H1 (cell line): ENCODE data around the gene CDCP1. TPM values are rescaled to one million over a fixed set of nuclear protein-coding genes. Genes with fewer than 3 reads are reported as not detected.

Experiments
- CTCF ChIA-PET: fragments of 300-600 bp; sonication (Branson Sonifier 250); formaldehyde crosslinking; loops from one replicate; lab custom pipeline; 2021; ENCODE audit not compliant: partially characterized antibody; lab: Charles Lee
- POLR2A ChIA-PET: fragments of 300-600 bp; sonication (Branson Sonifier 250); formaldehyde crosslinking; loops from one replicate; lab custom pipeline; 2021; ENCODE audit warnings: inconsistent platforms; ENCODE audit not compliant: partially characterized antibody; lab: Charles Lee
- DNase-seq, 2 experiments: peaks; one replicate each; pipeline versions ENCODE4 v3.0.0 to v3.0.0-alpha.2; 2010 to 2022; ENCODE audit warnings: low spot score in 2 of 2, low read depth in 1 of 2, mixed read lengths in 1 of 2
- FAIRE-seq: peaks from 2 replicates; lab custom pipeline; 2011; peaks lifted over from hg19 to GRCh38; lab: Jason Lieb, UNC
- H2AFZ ChIP-seq: 2 replicates; pipeline ENCODE4 v1.8.1; 2012; ENCODE audit warnings: low read length, inconsistent platforms
- H2AK5ac ChIP-seq: 2 replicates; pipeline ENCODE4 v1.6.1; 2013; ENCODE audit warnings: low read depth, low read length
- H2BK120ac ChIP-seq: replicated peaks from 2 replicates; pipeline ENCODE3; 2013; ENCODE audit warnings: low read depth, low read length, inconsistent platforms
- H2BK12ac ChIP-seq: 2 replicates; pipeline ENCODE4 v1.6.1; 2013; ENCODE audit warnings: low read depth, low read length
- H2BK15ac ChIP-seq: 2 replicates; pipeline ENCODE4 v1.6.1; 2013; ENCODE audit warnings: low read length
- H2BK20ac ChIP-seq: 2 replicates; pipeline ENCODE4 v1.6.1; 2013; ENCODE audit warnings: low read length
- H2BK5ac ChIP-seq: 2 replicates; pipeline ENCODE4 v1.6.1; 2013; ENCODE audit warnings: low read depth, low read length
- H3K14ac ChIP-seq: 2 replicates; pipeline ENCODE4 v1.6.1; 2013; ENCODE audit warnings: inconsistent platforms; ENCODE audit not compliant: insufficient read length
- H3K18ac ChIP-seq: 2 replicates; pipeline ENCODE4 v1.6.1; 2013; ENCODE audit warnings: low read length; ENCODE audit errors: extremely low read depth
- H3K23ac ChIP-seq: 2 replicates; pipeline ENCODE4 v1.6.1; 2013; ENCODE audit warnings: inconsistent platforms; ENCODE audit not compliant: insufficient read length
- H3K23me2 ChIP-seq: 2 replicates; pipeline ENCODE4 v1.6.1; 2013; ENCODE audit warnings: low read depth, low read length
- H3K27ac ChIP-seq: 2 replicates; pipeline ENCODE4 v1.6.1; 2011; ENCODE audit warnings: low read depth, low read length, inconsistent platforms
- H3K27me3 ChIP-seq, 4 experiments: replicated peaks in 1 of 4; 1 replicate in 1 of 4; 2 replicates in 3 of 4; pipeline versions ENCODE4 v1.6.1 to v1.8.1; 2011 to 2013; ENCODE audit warnings: low read length in 3 of 4, mild to moderate bottlenecking in 3 of 4, inconsistent platforms in 2 of 4, mixed read lengths in 2 of 4, moderate library complexity in 1 of 4; ENCODE audit not compliant: control insufficient read depth in 3 of 4, insufficient read depth in 3 of 4; ENCODE audit errors: extremely low read depth in 1 of 4
- H3K36me3 ChIP-seq, 4 experiments: 2 replicates each; pipeline versions ENCODE4 v1.6.1 to v1.8.1; 2011 to 2013; ENCODE audit warnings: mild to moderate bottlenecking in 4 of 4, low read length in 3 of 4, moderate library complexity in 2 of 4, control low read depth in 1 of 4, inconsistent platforms in 1 of 4; ENCODE audit not compliant: insufficient read depth in 4 of 4, control insufficient read depth in 2 of 4
- H3K4ac ChIP-seq: replicated peaks from 2 replicates; pipeline ENCODE3; 2013; ENCODE audit warnings: low read length, low read depth, mixed read lengths, inconsistent platforms; ENCODE audit not compliant: insufficient read length
- H3K4me1 ChIP-seq, 4 experiments: replicated peaks in 1 of 4; 1 replicate in 1 of 4; 2 replicates in 3 of 4; pipeline versions ENCODE4 v1.6.1 to v1.8.1; 2011 to 2013; ENCODE audit warnings: low read length in 3 of 4, inconsistent platforms in 2 of 4, mixed read lengths in 1 of 4; ENCODE audit not compliant: insufficient read depth in 4 of 4, control insufficient read depth in 3 of 4
- H3K4me2 ChIP-seq, 2 experiments: 2 replicates each; pipeline versions ENCODE4 v1.6.1 to v1.8.1; 2011 to 2013; ENCODE audit warnings: low read depth in 2 of 2, low read length in 2 of 2, control low read depth in 1 of 2, inconsistent platforms in 1 of 2, mild to moderate bottlenecking in 1 of 2; ENCODE audit not compliant: insufficient read depth in 1 of 2
- H3K4me3 ChIP-seq, 4 experiments: fragments of 200-600, 300-600 bp in 1 of 4; sonication (generic), shearing (Covaris generic), sonication (Bioruptor Twin) in 1 of 4; 2 replicates each; pipeline versions ENCODE4 v1.5.1 to v1.8.1; 2011 to 2016; ENCODE audit warnings: low read length in 4 of 4, low read depth in 3 of 4, control low read depth in 2 of 4, inconsistent platforms in 2 of 4, mild to moderate bottlenecking in 2 of 4, mixed read lengths in 1 of 4, moderate library complexity in 1 of 4; ENCODE audit not compliant: insufficient read depth in 2 of 4; ENCODE audit errors: extremely low read depth in 1 of 4
- H3K56ac ChIP-seq: replicated peaks from 2 replicates; pipeline ENCODE3; 2013; ENCODE audit warnings: low read depth, mild to moderate bottlenecking, mixed read lengths, low read length, inconsistent platforms; ENCODE audit not compliant: insufficient read length
- H3K79me1 ChIP-seq: 2 replicates; pipeline ENCODE4 v1.6.1; 2013; ENCODE audit warnings: low read depth, low read length, control low read depth
- H3K79me2 ChIP-seq, 2 experiments: 2 replicates each; pipeline versions ENCODE4 v1.6.1 to v1.8.1; 2012 to 2013; ENCODE audit warnings: low read length in 2 of 2, mild to moderate bottlenecking in 2 of 2, inconsistent platforms in 1 of 2; ENCODE audit not compliant: insufficient read depth in 2 of 2, control insufficient read depth in 1 of 2
- H3K9ac ChIP-seq, 4 experiments: replicated peaks in 1 of 4; 1 replicate in 1 of 4; 2 replicates in 3 of 4; pipeline versions ENCODE4 v1.6.1 to v1.8.1; 2011 to 2013; ENCODE audit warnings: low read depth in 3 of 4, low read length in 3 of 4, control low read depth in 2 of 4, mild to moderate bottlenecking in 2 of 4, moderate library complexity in 2 of 4, inconsistent platforms in 1 of 4; ENCODE audit errors: extremely low read depth in 1 of 4
- H3K9me3 ChIP-seq, 2 experiments: 2 replicates each; pipeline versions ENCODE4 v1.6.1 to v1.8.1; 2012 to 2013; ENCODE audit warnings: mild to moderate bottlenecking in 2 of 2, moderate library complexity in 2 of 2, control low read depth in 1 of 2, inconsistent platforms in 1 of 2, low read depth in 1 of 2, low read length in 1 of 2, mixed read lengths in 1 of 2; ENCODE audit not compliant: insufficient read depth in 2 of 2
- H4K20me1 ChIP-seq, 2 experiments: replicated peaks in 1 of 2; 2 replicates each; pipeline versions ENCODE3 to v1.8.1; 2011 to 2013; ENCODE audit warnings: inconsistent platforms in 2 of 2, low read length in 2 of 2, mild to moderate bottlenecking in 1 of 2; ENCODE audit not compliant: insufficient read depth in 2 of 2, control insufficient read depth in 1 of 2
- H4K5ac ChIP-seq: 2 replicates; pipeline ENCODE4 v1.6.1; 2013; ENCODE audit warnings: low read length, low read depth, mixed read lengths, inconsistent platforms; ENCODE audit not compliant: insufficient read length
- H4K8ac ChIP-seq: 2 replicates; pipeline ENCODE4 v1.8.0; 2013; ENCODE audit warnings: mild to moderate bottlenecking, moderate library complexity, low read length, inconsistent platforms; ENCODE audit not compliant: insufficient read depth; ENCODE audit errors: extremely low read depth
- H4K91ac ChIP-seq: replicated peaks from 2 replicates; pipeline ENCODE3; 2013; ENCODE audit warnings: low read length, mixed read lengths, inconsistent platforms; ENCODE audit not compliant: insufficient read length
- ASH2L ChIP-seq: fragments of 200-600, 300-600 bp; sonication (generic); IDR thresholded peaks from one replicate; pipeline ENCODE4 v1.7.1; 2017; ENCODE audit warnings: low read length
- CBX5 ChIP-seq: fragments of 300-800, 300-1000 bp; sonication (generic); IDR thresholded peaks from 2 replicates; pipeline ENCODE4 v1.7.1; 2016; ENCODE audit warnings: antibody characterized with exemption, low read length, low read depth
- GABPA ChIP-seq: IDR thresholded peaks from 2 replicates; pipeline ENCODE4 v1.6.1; 2011; ENCODE audit warnings: mild to moderate bottlenecking, low read length, moderate library complexity, borderline replicate concordance; ENCODE audit not compliant: insufficient read depth
- HDAC2 ChIP-seq, 2 experiments: fragments of 300-600 bp in 1 of 2; sonication (generic) in 1 of 2; IDR thresholded peaks; 2 replicates each; pipeline ENCODE4 v1.6.1; 2011 to 2012; ENCODE audit warnings: low read depth in 2 of 2, low read length in 2 of 2, mild to moderate bottlenecking in 2 of 2, moderate library complexity in 2 of 2, borderline replicate concordance in 1 of 2, inconsistent platforms in 1 of 2
- JUN ChIP-seq: IDR thresholded peaks from 2 replicates; pipeline ENCODE4 v1.6.1; 2011; ENCODE audit warnings: low read depth, mild to moderate bottlenecking, improper control_type of control experiment, low read length
- KDM1A ChIP-seq: fragments of 200-600, 300-600 bp; sonication (generic); IDR thresholded peaks from 2 replicates; pipeline ENCODE4 v1.7.1; 2016; ENCODE audit warnings: mild to moderate bottlenecking, low read length, borderline replicate concordance
- SAP30 ChIP-seq: fragments of 300-600 bp; sonication (generic); IDR thresholded peaks from 2 replicates; pipeline ENCODE4 v1.7.1; 2012; ENCODE audit warnings: low read length, moderate library complexity, mild to moderate bottlenecking, inconsistent platforms; ENCODE audit not compliant: insufficient read depth, insufficient replicate concordance
- SIRT6 ChIP-seq: IDR thresholded peaks from one replicate; pipeline ENCODE4 v1.7.1; 2012; ENCODE audit warnings: low read length, inconsistent platforms
- SIX5 ChIP-seq: IDR thresholded peaks from 2 replicates; pipeline ENCODE4 v1.6.1; 2011; ENCODE audit warnings: mild to moderate bottlenecking, low read depth, low read length
- SP1 ChIP-seq: IDR thresholded peaks from 2 replicates; pipeline ENCODE4 v1.6.1; 2011; ENCODE audit warnings: low read depth, low read length
- SRF ChIP-seq: IDR thresholded peaks from 2 replicates; pipeline ENCODE4 v1.6.1; 2011; ENCODE audit warnings: mild to moderate bottlenecking, low read depth, low read length, moderate library complexity
- TAF1 ChIP-seq: IDR thresholded peaks from 2 replicates; pipeline ENCODE4 v1.6.1; 2011; ENCODE audit warnings: mild to moderate bottlenecking, low read depth, low read length
- TBP ChIP-seq: IDR thresholded peaks from 2 replicates; pipeline ENCODE4 v1.6.1; 2011; ENCODE audit warnings: low read depth, low read length, improper control_type of control experiment
- WGBS, 2 experiments: shearing (Covaris generic) in 1 of 2; methylation state at CpG; one replicate each; pipeline versions ENCODE4 v1.1.6 to v1.1.7; 2013 to 2015; ENCODE audit warnings: low lambda C conversion rate in 2 of 2, mixed read lengths in 2 of 2, inconsistent platforms in 1 of 2, low coverage in 1 of 2, missing lambda C conversion rate in 1 of 2; ENCODE audit not compliant: insufficient replicate concordance in 2 of 2, insufficient coverage in 1 of 2, insufficient read length in 1 of 2; ENCODE audit errors: extremely low coverage in 1 of 2, missing lambda C conversion rate in 1 of 2; 5-methylcytosine and 5-hydroxymethylcytosine counted together
- polyA plus RNA-seq, 7 experiments: library from polyadenylated mRNA; depleted of rRNA in 3 of 7; stranded (reverse) in 5 of 7; unstranded in 2 of 7; fragments of >200 nt in 5 of 7; fragments of 200-250 nt in 2 of 7; gene quantifications; 1 replicate in 5 of 7; 2 replicates in 1 of 7; 4 replicates in 1 of 7; pipeline versions ENCODE4 v1.2.1 to v1.2.3, GENCODE V29; 2011 to 2013; ENCODE audit warnings: missing spikeins in 2 of 7, mixed read lengths in 2 of 7
- total RNA-seq: library from RNA; stranded (reverse); fragmentation: NEBNext Ultra II Directional; extraction: Animal tissue kit (Norgen Biotek cat#: 25700); gene quantifications from 2 replicates; pipeline ENCODE4 v1.2.1, GENCODE V29; 2021

Gene CDCP1
- total and polyA plus RNA-seq, 2 of the 8 experiments (the other 6 are each of a cell fraction or from before 2014, with no cell fraction given), result 10.0 to 23.3 TPM

GRCh38 chr3:45153658-45154437, 7.7 kb upstream of the CDCP1 start:
- Histone ChIP-seq H3K9ac (no peak overlapping the region), H2AK5ac (no peak overlapping the region), H3K4me1 (no peaks in the 10 kb centered on the region), H3K4me3 (no peak overlapping the region), H3K23ac (no peak overlapping the region), H2AFZ (no peak overlapping the region), H2BK20ac (no peak overlapping the region), H2BK15ac (no peak overlapping the region), H3K27ac (no peak overlapping the region), H3K4ac (no peak overlapping the region), H3K18ac (no peak overlapping the region), H3K79me1 (no peaks in the 10 kb centered on the region), H2BK5ac (no peak overlapping the region), H4K91ac (no peak overlapping the region), H4K20me1 (no peaks in the 10 kb centered on the region), H3K36me3 (no peaks in the 10 kb centered on the region), H4K5ac (no peak overlapping the region), H3K4me2 (no peak overlapping the region), H3K23me2 (no peaks in the 10 kb centered on the region), H3K27me3 (no peaks in the 10 kb centered on the region; a peak in 1 of 7 replicates), H3K56ac (no peak overlapping the region), H3K79me2 (no peaks in the 10 kb centered on the region), H3K14ac (no peak overlapping the region), H2BK12ac (no peak overlapping the region), H2BK120ac (no peak overlapping the region), H3K9me3 (no peaks in the 10 kb centered on the region), H4K8ac (no peak overlapping the region)
- FAIRE-seq, result no peak
- 59% methylated on average over 5 of the region's 5 CpGs; no CpG with 5 or more reads in 1 of the 2 experiments for WGBS, 2 experiments
- DNase-seq, result no peak
- POLR2A ChIA-PET, result interaction anchor here (2.3 kb wide), 1 partner anchor 9 kb away, joined by 11 read pairs; no protein-coding TSS in a partner anchor
- CTCF ChIA-PET, result interaction anchor here (0.9 to 1.7 kb wide), 5 partner anchors 8 to 226 kb away, joined by 3 to 7 read pairs (median 3); partner anchors contain the start of gene CDCP1
- TF ChIP-seq SIRT6 (no peak), GABPA (no peak), KDM1A (no peak), SP1 (no peak), CBX5 (no peak), TBP (no peak), SAP30 (no peak), TAF1 (no peak), SIX5 (no peak), ASH2L (no peak), HDAC2 (IDR thresholded peaks at IDR 0.05; ENCODE audit: borderline replicate concordance in 1 of 2, low read depth in 2 of 2, low read length in 2 of 2) (no peak), JUN (no peak), SRF (no peak)
